Activated T-cell treated with anti-CD3 and anti-CD28 coated beads, Interleukin-2, amount 50 U/mL, for 24 hours (primary cell): ENCODE results near the gene ROMO1.

Experiments used
- DNase-seq: peaks from one replicate; pipeline ENCODE4 v3.0.0-alpha.2; 2020
- H3K27ac Mint-ChIP-seq: 2 replicates; pipeline ENCODE4 v1.8.0; 2020; ENCODE audit warnings: mild to moderate bottlenecking, mixed read lengths
- H3K27me3 Mint-ChIP-seq: 2 replicates; pipeline ENCODE4 v1.8.0; 2020; ENCODE audit warnings: mixed read lengths
- H3K36me3 Mint-ChIP-seq: 2 replicates; pipeline ENCODE4 v1.8.0; 2020; ENCODE audit warnings: low read depth, mixed read lengths
- H3K4me1 Mint-ChIP-seq: 2 replicates; pipeline ENCODE4 v1.8.0; 2020; ENCODE audit warnings: low read depth, mixed read lengths
- H3K4me3 Mint-ChIP-seq: 2 replicates; pipeline ENCODE4 v1.8.0; 2020; ENCODE audit warnings: mild to moderate bottlenecking, moderate library complexity, mixed read lengths
- H3K9me3 Mint-ChIP-seq: 2 replicates; pipeline ENCODE4 v1.8.0; 2020; ENCODE audit warnings: mixed read lengths

ROMO1 gene

GRCh38 chr20:35699127-35699956 is at the start of gene ROMO1, which contains the start of gene NFS1:
ROMO1 (plus strand) TSS chr20:35699405; CDS start chr20:35699633, 228 bp downstream.
NFS1 (minus strand) TSS chr20:35699352; CDS start chr20:35699288, 64 bp downstream.
- H3K27ac Mint-ChIP-seq = peak within 1 kb of the TSS; percentile 99

GRCh38 chr20:35650632-35651031 is 48.6 kb upstream of the ROMO1 start:
- Mint-ChIP-seq H3K36me3 (peaks cover 58% of the 10 kb centered on the region), H3K9me3 (no peaks in the 10 kb centered on the region), H3K4me3 (no peak overlapping the region), H3K27me3 (no peaks in the 10 kb centered on the region), H3K27ac (peak overlapping the region; percentile 66), H3K4me1 (peaks cover 61% of the 10 kb centered on the region)
- no peak for DNase-seq

More at GRCh38 chr20:35699127-35699956, at the start of gene ROMO1, which contains the start of gene NFS1:
- Mint-ChIP-seq H3K27me3 (no peaks in the 10 kb centered on the region), H3K4me3 (peak within 1 kb of the TSS; percentile 98), H3K36me3 (peaks cover 88% of the 10 kb centered on the region), H3K9me3 (no peaks in the 10 kb centered on the region), H3K4me1 (peaks cover 57% of the 10 kb centered on the region)
- peak; percentile 91 for DNase-seq

- no peak for DNase-seq
- Mint-ChIP-seq H3K9me3 (no peaks in the 10 kb centered on the region), H3K27me3 (no peaks in the 10 kb centered on the region), H3K4me3 (no peak overlapping the region), H3K36me3 (peaks cover 60% of the 10 kb centered on the region), H3K4me1 (peaks cover 62% of the 10 kb centered on the region), H3K27ac (peak overlapping the region; percentile 61)
These were observed 47.2 kb upstream of the ROMO1 start for GRCh38 chr20:35651958-35652357.

GRCh38 chr20:35652641-35653429 is 46.4 kb upstream of the ROMO1 start:
- DNase-seq = no peak
- Mint-ChIP-seq H3K4me3 (no peak overlapping the region), H3K36me3 (peaks cover 62% of the 10 kb centered on the region), H3K27me3 (no peaks in the 10 kb centered on the region), H3K27ac (peak overlapping the region; percentile 61), H3K9me3 (no peaks in the 10 kb centered on the region), H3K4me1 (peaks cover 65% of the 10 kb centered on the region)

- Mint-ChIP-seq H3K27me3 (no peaks in the 10 kb centered on the region), H3K36me3 (peaks cover 61% of the 10 kb centered on the region), H3K27ac (no peak overlapping the region), H3K9me3 (no peaks in the 10 kb centered on the region), H3K4me3 (no peak overlapping the region), H3K4me1 (peaks cover 64% of the 10 kb centered on the region)
- DNase-seq = no peak
These were observed 45.8 kb upstream of the ROMO1 start for GRCh38 chr20:35653430-35653734.

GRCh38 chr20:35653893-35654292 is 45.3 kb upstream of the ROMO1 start:
- Mint-ChIP-seq H3K9me3 (no peaks in the 10 kb centered on the region), H3K4me1 (peaks cover 61% of the 10 kb centered on the region), H3K36me3 (peaks cover 60% of the 10 kb centered on the region), H3K27me3 (no peaks in the 10 kb centered on the region), H3K4me3 (no peak overlapping the region), H3K27ac (no peak overlapping the region)
- DNase-seq = no peak

GRCh38 chr20:35654415-35654814 is 44.8 kb upstream of the ROMO1 start:
- Mint-ChIP-seq H3K9me3 (no peaks in the 10 kb centered on the region), H3K27ac (no peak overlapping the region), H3K4me3 (no peak overlapping the region), H3K36me3 (peaks cover 59% of the 10 kb centered on the region), H3K4me1 (peaks cover 61% of the 10 kb centered on the region), H3K27me3 (no peaks in the 10 kb centered on the region)
- no peak for DNase-seq

GRCh38 chr20:35657271-35657670 is 41.9 kb upstream of the ROMO1 start:
- peak overlapping the region; percentile 84 for H3K27ac Mint-ChIP-seq
- peak overlapping the region; percentile 43 for H3K4me3 Mint-ChIP-seq
- DNase-seq = no peak

GRCh38 chr20:35660122-35660937 is 38.9 kb upstream of the ROMO1 start:
- Mint-ChIP-seq H3K4me3 (peak overlapping the region; percentile 96), H3K27ac (peak overlapping the region; percentile 95), H3K36me3 (peaks cover 75% of the 10 kb centered on the region), H3K4me1 (peaks cover 68% of the 10 kb centered on the region), H3K27me3 (no peaks in the 10 kb centered on the region), H3K9me3 (no peaks in the 10 kb centered on the region)
- peak; percentile 59 for DNase-seq

More at GRCh38 chr20:35657271-35657670, 41.9 kb upstream of the ROMO1 start:
- Mint-ChIP-seq H3K4me1 (peaks cover 59% of the 10 kb centered on the region), H3K9me3 (no peaks in the 10 kb centered on the region), H3K27me3 (no peaks in the 10 kb centered on the region), H3K36me3 (peaks cover 51% of the 10 kb centered on the region)

- H3K4me1 Mint-ChIP-seq = peaks cover 65% of the 10 kb centered on the region
- no peak for DNase-seq
- H3K27me3 Mint-ChIP-seq = no peaks in the 10 kb centered on the region
- H3K9me3 Mint-ChIP-seq = no peaks in the 10 kb centered on the region
- H3K36me3 Mint-ChIP-seq = peaks cover 75% of the 10 kb centered on the region
- H3K27ac Mint-ChIP-seq = peak overlapping the region; percentile 95
- H3K4me3 Mint-ChIP-seq = peak overlapping the region; percentile 96
These were observed 38.2 kb upstream of the ROMO1 start for GRCh38 chr20:35661053-35661452.

- DNase-seq = no peak
- H3K36me3 Mint-ChIP-seq = peaks cover 66% of the 10 kb centered on the region
- peaks cover 57% of the 10 kb centered on the region for H3K4me1 Mint-ChIP-seq
- H3K9me3 Mint-ChIP-seq = no peaks in the 10 kb centered on the region
- peak overlapping the region; percentile 95 for H3K27ac Mint-ChIP-seq
- H3K27me3 Mint-ChIP-seq = no peaks in the 10 kb centered on the region
- peak overlapping the region; percentile 96 for H3K4me3 Mint-ChIP-seq
These were observed 37.3 kb upstream of the ROMO1 start for GRCh38 chr20:35661908-35662307.

GRCh38 chr20:35662551-35662950 is 36.7 kb upstream of the ROMO1 start:
- Mint-ChIP-seq H3K36me3 (peaks cover 63% of the 10 kb centered on the region), H3K27ac (peak overlapping the region; percentile 95), H3K4me3 (peak overlapping the region; percentile 96), H3K9me3 (no peaks in the 10 kb centered on the region), H3K27me3 (no peaks in the 10 kb centered on the region), H3K4me1 (peaks cover 51% of the 10 kb centered on the region)
- no peak for DNase-seq

- H3K4me3 Mint-ChIP-seq = peak overlapping the region; percentile 96
- H3K27me3 Mint-ChIP-seq = no peaks in the 10 kb centered on the region
- peak; percentile 74 for DNase-seq
- peaks cover 65% of the 10 kb centered on the region for H3K36me3 Mint-ChIP-seq
- H3K9me3 Mint-ChIP-seq = no peaks in the 10 kb centered on the region
- peaks cover 43% of the 10 kb centered on the region for H3K4me1 Mint-ChIP-seq
- peak overlapping the region; percentile 95 for H3K27ac Mint-ChIP-seq
These were observed 35.4 kb upstream of the ROMO1 start for GRCh38 chr20:35663516-35664465.
